T47D (cell line): ENCODE measurements around the gene MCUB.

Experiments
- DNase-seq, 2 experiments: peaks; one replicate each; pipeline versions ENCODE4 v3.0.0 to v3.0.0-alpha.2; 2011 to 2012; ENCODE audit warnings: low read depth in 1 of 2, low spot score in 1 of 2
- JUND ChIP-seq: IDR thresholded peaks from 2 replicates; pipeline ENCODE4 v1.6.1; 2012; ENCODE audit warnings: low read depth
- in situ Hi-C: cut with HindIII; loops from 2 replicates; pipeline ENCODE4 v1.10.0; 2016; ENCODE audit warnings: low sequenced_read_pairs, low pct_unique_long_range_greater_than_20kb

MCUB gene

DNA sequence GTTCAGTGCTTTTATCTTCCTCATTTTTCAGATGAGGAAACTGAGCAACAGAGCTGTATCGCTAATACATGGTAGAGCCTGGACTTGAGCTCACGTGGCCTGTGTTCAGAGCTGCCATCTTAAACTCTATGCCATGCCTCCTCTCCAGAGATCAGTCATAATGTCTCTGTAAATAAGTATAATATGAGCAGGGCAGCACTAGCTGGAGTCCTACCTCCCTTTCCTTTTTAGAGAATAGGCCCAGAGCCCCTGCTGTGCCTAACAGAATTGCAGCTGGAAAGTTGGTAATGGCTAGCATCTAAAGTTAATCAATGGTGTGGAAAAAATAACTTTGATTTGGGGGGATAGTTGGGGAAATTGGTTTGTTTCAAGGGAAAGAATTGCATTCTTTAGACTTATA is 122.8 kb downstream of the MCUB start:
- DNase-seq, result no peak
- TF ChIP-seq JUND, result no peak
- in situ Hi-C loops, result no loop called here

DNA sequence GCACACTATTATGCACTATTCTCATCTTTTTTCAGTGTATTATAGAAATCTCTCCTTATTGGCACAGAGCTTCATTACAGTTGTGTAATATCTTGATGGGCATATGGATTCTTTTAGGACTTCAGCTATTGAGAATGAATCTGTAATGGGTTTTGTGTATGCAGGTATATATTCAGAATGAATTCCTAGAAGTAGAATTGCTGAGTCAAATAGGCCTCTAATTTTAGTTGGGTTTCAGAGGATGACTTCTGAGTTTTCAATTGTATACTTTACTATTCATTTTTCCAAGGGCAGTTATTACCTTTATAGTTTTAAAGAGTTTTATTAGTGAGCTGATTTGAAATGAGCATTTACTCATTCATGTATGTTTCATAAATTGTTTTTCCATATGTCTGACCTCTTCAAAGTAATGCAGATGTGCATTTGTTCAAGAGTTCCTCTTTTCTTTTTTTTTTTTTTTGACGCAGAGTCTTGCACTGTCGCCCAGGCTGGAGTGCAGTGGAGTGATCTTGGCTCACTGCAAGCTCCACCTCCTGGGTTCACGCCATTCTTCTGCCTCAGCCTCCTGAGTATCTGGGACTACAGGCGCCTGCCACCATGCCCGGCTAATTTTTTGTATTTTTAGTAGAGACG is 123.7 kb downstream of the MCUB start:
- no peak for TF ChIP-seq JUND
- in situ Hi-C loops, result no loop called here
- DNase-seq, result no peak

DNA sequence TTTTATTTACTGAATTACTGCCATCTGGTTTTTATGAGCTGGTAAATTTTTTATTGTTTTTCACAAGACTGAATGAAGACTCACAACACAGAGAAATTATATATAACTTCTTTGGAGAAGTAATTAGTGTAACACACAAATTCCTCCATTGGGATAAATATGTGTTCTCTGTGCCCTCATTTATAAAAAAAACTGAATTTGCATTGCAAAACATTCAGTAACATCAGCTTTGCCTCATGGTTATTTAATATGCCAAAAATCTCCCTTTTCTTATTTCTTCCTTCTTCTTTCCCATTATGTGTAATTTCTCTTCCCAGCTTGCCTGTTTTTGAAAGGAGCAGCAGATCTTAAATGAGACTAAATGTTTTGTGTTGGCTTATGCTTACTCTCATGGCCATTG is 124.7 kb downstream of the MCUB start:
- TF ChIP-seq JUND, result no peak
- no peak for DNase-seq
- in situ Hi-C loops, result no loop called here

DNA sequence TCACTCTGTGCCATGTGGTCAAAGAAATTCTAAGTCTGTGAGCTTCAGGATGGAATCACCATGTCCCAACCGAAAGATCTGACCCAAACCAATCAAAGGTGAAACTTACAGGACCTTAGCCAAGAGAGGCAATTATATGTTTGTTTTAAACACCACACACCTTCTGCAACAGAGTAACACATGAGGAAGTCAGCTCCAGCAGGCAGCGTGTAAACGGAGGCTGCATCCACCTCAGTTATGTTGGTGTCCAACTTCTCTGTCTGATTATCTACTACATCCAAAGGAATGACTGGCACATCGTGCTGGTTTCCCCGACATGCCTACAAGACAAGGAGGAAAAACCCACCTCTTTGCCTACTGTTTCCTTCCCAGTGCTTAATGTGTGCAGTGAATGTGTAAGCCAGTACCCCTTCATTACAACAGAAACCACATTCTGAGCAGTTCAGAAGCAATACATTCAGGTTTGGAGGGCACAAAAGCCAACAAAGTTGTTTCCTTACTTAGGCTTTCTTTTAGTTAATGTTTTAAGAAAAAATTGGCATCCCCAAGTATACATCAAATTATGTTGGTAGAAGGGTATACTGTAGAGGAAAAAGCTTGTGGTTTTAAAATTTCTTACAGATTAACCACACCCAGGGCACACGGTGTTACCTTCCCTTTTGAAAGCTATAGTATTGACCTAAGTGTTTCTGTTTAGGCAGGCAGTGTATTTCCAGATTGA is 130.8 kb downstream of the MCUB start:
- no peak for DNase-seq
- in situ Hi-C loops, result no loop called here
- no peak for TF ChIP-seq JUND

DNA sequence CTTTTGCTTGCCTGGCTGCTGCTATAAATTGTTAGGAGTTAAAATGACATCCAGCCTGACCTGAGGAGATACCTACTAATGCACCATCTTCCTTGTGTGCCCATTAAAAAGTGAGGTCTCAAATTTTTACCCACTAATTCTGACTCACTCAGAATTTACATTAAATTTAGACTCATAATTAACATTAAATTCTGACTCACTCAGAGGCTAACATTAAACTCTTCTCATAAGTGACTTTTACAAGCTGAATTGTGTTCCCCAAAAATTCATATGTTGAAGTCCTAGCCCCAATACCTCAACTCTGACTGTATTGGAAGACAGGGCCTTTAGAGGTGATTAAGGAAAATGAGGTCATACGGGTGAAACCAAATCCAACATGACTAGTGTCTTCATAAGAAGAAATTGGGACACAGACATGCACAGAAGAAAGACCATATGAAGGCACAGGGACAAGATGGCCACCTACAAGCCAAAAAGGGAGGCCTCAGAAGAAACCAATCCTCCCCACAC is 131.4 kb downstream of the MCUB start:
- in situ Hi-C loops, result no loop called here
- DNase-seq, result no peak
- TF ChIP-seq JUND, result no peak

DNA sequence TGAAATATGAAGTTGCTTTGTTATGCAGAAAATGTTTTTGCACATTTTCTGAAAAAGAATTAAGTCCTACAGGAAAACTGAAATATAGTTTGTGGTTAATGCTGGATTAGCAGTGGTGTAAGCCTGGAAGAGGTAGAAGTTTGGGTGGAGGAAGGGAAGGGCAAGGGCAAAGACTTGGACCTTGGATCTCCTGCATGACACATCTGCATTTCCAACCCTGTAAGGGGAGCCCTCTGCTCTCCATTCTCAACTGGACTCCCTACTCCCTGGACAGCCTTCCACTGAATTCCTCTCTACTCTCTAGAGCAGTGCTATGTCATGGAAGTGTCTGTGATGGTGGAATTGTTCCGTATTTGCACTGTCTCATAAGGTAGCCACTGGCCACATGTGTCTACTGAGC is 138.6 kb downstream of the MCUB start:
- TF ChIP-seq JUND, result no peak
- in situ Hi-C loops, result no loop called here
- no peak for DNase-seq

DNA sequence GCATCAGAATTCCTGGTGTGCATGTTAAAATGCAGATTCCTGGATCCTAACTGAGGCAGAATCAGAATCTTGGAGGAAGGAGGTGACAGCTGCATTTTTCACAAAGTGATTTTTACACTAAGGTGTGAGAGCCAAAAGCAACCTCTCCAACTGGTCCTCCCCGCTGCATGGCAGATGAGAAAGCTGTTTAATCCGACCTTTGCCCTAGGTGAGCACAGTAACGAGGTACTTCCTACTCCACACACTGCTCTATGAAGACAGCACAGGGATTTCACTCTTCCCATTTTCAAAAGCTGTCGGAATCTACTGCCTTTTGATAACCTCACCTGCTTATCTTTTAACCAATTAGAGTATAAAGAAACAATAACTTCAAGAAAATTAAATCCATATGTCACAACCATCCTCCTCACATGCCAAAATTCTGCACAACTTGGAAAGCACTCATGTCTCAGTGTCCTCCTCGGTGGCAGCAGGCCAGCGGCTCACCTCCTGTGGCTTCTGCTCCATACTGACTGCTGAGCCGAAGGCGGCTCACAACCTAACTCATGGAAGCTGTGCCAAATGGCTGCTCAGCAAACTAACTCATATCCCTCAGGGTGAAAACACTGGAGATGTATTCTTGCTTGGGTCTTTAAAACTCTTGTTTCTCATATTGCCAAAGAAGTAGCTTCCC is 139.6 kb downstream of the MCUB start:
- DNase-seq, result no peak
- no peak for TF ChIP-seq JUND
- in situ Hi-C loops, result no loop called here

DNA sequence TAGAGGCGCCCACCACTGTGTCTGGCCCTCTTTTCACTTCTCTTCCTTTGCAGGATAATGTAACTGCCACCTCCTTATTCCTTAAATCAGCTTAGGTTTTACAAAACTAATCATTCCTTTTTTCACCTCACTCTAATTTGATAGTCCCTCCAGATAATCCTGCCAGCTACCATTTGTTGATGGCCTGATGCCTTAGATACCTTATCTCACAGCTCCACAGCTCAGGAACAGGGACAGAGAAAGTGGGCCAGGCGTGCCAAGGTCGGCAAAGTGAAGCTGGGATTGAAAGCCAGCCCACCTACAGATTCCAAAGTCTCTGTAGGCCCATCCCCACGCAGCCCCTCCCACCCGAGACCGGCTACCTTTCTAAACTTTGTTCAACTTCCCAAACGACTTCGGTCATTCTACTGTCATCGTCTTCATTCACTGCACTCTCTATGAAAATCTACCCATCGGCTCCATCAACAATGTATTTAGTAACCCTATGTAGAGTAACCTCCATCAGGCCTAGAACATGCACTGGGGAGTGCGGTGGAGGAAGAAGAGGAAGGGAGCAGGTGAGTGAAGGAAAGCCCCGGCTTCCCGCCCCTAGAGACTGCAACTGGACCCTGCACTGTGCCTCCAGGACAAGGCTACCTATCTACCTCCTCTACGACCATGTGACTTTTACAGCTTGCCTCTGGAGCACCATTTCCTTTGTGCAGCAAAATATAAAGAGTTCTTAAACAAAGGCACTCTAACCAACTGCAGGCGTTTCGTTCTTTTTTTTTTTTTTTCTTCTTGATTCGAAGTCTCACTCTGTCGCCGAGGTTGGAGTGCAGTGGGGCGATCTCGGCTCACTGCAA is 141.7 kb downstream of the MCUB start:
- DNase-seq, result peak in 1 of 2 experiments; percentile 5
- in situ Hi-C loops, result no loop called here
- no peak for TF ChIP-seq JUND

DNA sequence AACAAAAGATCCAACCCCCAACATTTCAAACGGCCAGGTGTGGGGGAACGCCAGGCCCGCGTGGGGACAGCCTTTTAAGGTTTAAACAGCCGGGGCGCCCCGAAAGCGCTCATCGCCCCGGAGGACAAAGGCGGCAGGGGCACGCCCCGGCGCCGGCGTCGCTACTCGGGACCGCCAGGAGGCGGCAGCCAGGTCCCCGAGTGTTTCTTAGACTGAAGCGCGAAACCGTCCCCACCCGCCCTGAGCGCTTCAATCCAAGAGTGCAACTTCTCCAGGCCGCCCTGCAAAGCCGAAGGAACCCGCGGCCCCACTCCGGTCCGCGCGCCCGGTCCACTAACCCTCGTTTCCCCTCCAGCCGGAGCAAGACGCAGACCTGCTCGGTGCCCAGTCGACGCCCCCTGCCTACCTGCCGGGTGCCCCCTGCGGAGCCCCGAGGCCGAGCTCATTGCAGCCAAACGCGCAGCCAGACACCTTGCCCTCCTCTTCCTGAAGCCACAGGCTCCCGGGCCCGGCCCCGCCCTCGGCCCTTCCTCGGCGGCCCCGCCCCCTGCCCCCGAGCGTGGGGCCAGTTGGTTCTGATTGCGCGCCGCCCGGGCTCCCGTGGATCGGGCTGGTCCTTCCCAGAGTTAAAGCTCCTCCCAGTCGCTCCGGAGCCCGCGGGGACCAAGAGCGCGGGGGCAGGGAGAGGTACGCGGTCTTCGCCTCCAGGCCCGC is 143.1 kb downstream of the MCUB start, which contains the start of gene CASP6:
Gene CASP6 (minus strand): TSS at position 496 of the 714 bp plus-strand sequence. CDS start 50 bp downstream, at position 446.
- peak; percentile 72 to 83 for DNase-seq
- in situ Hi-C loops, result no loop called here
- no peak for TF ChIP-seq JUND

DNA sequence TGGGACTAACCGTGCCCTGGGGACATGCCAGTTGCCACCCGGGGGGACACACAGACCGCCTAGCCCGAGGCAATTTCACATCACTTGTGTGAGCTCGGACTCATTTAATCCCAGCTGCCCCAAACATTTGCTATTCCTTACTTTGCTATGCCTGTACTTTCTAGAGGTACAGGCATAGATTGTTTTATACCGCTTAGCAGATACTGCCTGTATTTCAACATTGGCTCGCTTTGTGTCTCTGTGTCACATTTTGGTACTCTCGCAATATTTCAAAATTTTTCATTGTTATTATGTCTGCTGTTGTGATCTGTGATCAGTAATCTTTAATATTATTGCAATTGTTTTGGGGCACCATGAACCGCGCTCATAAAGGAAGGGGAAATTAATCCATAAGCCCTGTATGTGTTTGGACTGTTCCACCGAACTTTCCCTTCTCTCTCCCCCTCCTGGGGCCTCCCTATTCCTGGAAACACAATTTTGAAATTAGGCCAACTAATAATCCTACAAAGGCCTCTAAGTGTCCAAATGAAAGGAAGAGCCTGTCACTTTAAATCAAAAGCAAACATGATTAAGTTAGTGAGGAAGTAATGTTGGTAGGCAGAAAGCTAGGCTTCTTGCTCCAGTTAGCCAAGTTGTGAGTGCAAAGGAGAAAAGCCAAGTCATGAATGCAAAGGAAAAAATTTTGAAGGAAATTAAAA is 143.8 kb downstream of the MCUB start:
- TF ChIP-seq JUND, result no peak
- DNase-seq, result no peak
- in situ Hi-C loops, result no loop called here

DNA sequence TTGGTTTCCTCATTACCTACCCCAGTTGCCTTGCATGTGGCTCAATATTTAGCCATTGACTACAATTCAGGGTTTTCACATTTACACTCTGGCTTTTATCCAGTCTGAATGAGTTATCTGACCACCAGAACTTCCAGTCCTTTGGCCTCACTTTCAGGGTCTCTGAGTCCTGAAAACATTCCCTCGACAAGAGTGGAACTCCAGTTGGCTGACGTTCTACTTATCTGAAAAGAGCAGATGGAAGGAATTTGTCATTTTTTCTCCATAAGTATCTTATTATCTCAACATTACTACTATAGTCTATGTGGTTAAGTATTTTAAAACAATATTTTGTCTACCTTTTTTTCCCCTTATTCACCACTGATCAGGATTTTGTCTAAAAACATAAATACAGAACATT is 148.4 kb downstream of the MCUB start:
- TF ChIP-seq JUND, result no peak
- in situ Hi-C loops, result no loop called here
- DNase-seq, result no peak

DNA sequence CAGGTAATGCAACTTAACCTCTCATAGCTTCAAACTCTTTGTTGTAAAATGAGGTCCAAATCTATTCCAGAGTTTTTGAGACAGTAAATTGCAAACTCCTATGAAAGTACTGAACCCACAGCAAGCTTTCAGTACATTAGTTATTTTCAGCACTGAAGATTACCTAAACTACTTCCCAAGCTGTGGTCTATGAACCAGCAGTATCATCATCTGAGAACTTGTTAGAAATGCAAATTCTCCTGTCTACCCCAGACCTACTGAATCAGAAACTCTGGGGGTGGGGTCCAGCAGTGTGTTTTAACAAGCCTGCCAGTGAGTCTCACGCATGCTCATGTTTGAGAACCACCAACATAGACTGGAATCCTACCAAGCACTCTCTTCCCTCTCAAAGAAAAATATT is 148.9 kb downstream of the MCUB start:
- no peak for DNase-seq
- TF ChIP-seq JUND, result no peak

More for the DNA sequence above, 148.9 kb downstream of the MCUB start:
- in situ Hi-C loops, result no loop called here
